DLD1 (cell line): Measurements from ENCODE around the gene ZNF385D.
"Not testable (repeated sequence)": the region's sequence is repeated elsewhere in the genome, so short reads cannot be mapped to it uniquely, and the experiment has no call there.

ENCODE experiments used
- in situ Hi-C: cut with HindIII; loops from 2 replicates; pipeline ENCODE4 v1.10.0; 2017; ENCODE audit warnings: low sequenced_read_pairs

Gene ZNF385D

DNA sequence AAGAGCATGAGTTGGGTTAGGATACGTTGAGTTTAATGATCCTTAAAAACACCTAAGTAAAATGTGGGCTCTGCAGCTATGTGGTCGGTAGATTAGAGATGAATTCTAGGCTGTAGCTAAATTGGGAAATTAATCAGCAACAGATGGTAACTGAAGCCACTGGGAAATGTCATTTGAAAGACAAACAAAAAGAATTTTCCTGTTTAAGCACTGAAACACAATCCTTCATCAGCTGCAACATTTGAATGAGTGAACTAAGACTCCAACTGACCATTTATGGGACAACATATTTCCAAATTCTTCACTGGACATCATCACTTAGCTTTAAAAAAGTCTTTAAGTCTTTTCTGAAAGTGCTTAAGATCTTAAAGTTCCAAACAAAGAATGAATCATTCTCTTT lies 226.9 kb downstream of the ZNF385D start:
- in situ Hi-C loops = no loop called here

DNA sequence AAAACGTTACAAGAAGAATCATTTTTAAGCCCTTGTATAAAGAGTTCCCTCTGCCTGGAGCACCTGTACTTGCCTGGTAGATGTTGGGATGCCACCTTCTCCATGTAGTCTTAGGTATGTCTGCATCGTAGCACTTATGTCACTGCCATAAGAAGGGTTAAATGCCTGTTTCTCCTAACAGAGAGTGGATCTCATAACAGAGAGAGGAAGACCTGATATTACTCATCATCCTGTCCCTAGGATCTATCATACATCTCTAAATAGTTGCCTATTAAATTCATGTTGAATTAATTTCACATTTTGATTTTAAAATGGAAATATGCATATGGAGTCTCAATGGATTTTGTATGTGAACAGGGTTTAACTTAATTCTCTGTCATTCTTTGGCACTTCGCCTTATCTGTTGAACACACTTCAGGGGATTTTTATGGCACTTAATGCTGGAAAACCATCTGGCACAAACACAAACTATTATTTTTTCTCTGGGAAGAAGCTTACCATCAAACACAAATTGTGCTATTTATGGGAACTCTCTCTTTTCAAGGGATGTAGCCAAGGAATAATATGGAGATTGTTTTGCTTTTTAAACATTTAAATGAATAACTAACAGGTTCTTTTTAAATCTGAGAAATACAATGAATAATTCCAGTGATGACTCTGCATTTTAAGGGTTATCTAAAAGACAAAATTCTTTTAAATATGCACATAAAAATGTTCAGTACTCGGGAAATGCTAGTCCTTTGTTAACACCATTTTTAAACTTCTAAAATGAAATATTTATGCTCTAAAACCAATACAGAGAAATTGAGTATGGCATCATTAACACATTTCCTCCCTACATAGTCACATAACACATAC lies 230.7 kb downstream of the ZNF385D start:
- in situ Hi-C loops = no loop called here

- in situ Hi-C loops = no loop called here
Observed at GRCh38 chr3:21517184-21517583, 233.8 kb downstream of the ZNF385D start.

DNA sequence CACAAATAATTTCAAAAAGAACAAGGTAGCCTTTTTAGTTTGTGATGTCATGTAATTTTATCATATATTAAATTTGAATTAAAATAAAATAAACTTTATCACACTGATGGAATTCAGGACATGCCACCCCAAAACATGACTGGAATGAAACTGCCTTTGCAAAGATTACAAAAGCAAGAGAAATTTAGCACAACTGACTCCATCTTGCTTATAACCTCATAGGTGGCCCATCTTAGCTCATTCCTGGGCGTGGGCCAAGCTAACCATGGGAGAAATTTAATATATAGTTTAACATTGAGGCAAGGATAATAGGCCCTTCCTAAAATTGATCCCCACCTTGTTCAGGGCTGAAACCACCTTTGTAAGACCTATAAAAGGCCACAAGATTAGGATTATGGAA lies 235.6 kb downstream of the ZNF385D start:
- in situ Hi-C loops = no loop called here

DNA sequence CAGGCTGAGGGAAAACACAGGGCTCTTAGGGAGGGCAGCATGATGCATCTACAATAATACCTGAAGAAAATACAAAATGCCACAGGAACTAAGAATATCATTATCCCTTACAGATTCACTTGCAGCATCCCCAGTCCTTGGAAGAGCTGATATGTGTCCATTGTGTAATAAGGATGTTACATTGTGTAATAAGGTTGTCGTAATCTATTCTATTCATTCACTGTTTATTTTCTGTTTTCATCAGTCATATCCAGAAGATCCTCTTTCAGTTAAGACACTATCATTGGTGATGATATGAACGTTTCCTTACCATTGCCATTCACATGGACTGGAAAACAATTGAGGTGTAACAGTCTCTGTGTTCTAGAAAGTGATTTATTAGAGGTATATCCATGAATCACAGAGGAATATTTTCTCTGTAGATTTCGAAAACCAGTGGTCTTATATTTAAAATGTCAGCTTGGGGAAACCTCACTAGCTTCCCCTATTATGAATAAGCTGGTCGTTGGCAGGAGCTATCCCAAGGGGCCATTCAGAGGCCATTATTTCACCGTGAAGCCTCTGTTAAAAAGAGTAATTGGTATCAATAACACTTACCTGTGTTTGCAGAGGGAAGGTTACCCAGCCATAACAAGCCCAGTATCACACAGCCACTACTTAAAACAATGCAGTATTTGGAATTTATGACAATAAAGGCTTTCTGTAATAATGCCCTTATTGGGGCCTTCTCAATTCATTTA lies 241.1 kb downstream of the ZNF385D start:
- in situ Hi-C loops = no loop called here

DNA sequence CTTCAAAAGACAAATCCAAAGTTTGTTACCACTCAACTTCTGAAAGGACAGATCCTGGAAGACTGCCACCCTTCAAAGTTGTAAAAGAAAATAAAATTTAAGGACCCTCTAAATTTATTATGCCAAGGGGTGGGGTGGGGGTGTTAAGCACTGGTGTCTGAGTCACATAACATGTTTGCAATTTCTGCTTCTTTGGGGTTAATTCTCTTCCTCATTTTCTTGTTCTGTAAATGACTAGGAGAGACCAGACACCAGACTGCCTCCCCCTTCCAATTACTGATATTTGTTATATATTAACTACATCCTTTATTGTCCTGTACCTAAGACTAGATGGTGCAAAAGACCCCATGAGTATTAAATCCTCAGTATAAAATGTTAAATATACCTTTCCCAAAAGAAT lies 242.8 kb downstream of the ZNF385D start:
- in situ Hi-C loops = no loop called here

DNA sequence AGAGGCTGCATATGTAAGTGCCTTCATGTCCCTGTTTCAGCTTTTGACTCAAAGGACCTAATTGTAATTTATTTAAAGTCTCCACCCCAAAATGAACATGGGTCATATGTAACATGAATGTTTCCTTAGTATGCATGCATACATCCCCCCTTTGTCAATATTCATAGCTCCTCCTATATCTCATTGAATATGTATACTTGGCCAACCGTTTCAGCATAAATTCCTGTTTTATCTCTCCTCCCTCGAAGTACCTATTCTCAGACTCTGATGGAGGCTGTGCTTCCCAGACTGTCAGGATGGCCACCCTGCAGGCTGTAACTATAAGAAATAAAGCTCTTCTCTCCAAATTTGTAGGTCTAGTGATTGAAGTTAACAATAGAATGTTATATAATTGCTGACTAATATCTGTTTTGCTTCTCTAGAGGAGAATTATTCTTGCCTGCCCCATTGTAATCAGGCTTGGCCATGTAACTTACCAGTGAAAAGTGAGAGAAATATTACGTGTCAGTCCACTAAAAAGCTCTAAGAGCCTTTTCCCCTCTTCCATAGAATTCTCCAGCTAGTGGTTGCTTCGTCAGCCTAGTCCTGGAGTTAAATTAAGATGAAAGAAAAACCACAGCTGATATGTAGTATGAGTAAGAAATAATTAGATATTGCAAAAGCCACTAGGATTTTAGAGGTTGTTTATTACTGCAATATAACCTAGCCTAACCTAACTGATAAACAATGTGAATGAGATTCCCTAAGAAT lies 245.1 kb downstream of the ZNF385D start:
- in situ Hi-C loops = no loop called here

- in situ Hi-C loops = no loop called here
Observed at GRCh38 chr3:21502656-21503055, 248.4 kb downstream of the ZNF385D start.

- in situ Hi-C loops = no loop called here
Observed at GRCh38 chr3:21500834-21501233, 250.2 kb downstream of the ZNF385D start.

DNA sequence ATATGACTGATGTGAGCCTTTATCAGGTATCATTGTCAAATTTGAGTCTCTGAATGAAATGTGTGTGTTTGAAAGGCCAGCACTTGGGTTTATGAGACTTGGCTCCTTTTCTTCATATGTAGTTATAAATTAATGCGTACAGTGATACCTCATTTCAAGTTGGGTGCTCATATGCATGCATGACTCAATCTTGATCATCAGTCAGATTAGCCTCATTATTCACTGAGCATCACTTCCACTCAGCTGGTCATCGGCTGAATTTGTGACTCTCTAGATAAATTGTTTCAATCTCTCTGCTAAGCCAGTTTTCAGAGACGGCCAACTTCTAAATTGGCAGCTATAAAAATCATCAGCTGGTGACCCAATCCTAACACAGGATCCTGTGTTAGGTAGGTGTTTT lies 260.3 kb downstream of the ZNF385D start:
- in situ Hi-C loops = not testable (repeated sequence)

DNA sequence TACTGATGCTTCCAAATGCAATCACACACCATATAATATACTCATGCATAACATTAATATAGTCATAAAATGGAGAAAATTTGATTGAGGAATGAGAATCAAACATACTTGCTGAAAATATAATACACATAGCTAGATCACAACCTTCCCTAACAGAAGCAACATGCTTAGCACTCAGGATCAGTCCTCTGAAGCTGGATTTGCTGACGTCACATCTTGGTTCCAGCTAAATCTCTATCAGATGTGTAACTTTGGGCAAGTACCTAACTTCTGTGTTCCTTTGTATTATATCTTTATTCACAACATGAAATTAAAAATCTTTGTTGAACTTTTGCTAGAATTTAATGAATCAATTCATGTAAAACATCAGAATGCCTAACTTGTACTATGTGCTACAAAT lies 263.5 kb downstream of the ZNF385D start:
- in situ Hi-C loops = no loop called here

DNA sequence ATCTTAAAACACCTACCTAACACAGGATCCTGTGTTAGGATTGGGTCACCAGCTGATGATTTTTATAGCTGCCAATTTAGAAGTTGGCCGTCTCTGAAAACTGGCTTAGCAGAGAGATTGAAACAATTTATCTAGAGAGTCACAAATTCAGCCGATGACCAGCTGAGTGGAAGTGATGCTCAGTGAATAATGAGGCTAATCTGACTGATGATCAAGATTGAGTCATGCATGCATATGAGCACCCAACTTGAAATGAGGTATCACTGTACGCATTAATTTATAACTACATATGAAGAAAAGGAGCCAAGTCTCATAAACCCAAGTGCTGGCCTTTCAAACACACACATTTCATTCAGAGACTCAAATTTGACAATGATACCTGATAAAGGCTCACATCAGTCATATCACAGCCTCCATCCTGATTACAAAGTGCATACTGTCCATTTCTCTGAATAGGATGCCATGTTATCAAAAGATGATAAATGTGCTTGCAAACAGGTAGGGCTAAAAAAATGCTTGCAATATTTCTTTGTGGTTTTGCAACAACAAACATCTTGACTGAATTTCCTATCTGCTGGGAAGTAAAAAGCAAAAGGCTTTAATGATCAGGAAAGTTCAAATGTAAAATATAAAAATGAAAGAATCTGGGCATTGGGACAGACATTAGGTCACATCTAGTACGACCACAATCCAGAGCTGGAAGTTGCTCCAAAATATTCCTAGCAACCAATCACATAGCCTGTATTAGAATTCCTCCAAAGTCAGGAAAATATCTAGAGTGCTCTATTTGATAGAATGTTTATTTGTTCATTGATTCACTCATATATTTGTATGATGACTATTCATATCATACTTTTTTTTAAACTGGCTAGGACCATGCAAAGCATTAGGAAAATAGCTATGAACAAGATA lies 264.7 kb downstream of the ZNF385D start:
- in situ Hi-C loops = not testable (repeated sequence)

DNA sequence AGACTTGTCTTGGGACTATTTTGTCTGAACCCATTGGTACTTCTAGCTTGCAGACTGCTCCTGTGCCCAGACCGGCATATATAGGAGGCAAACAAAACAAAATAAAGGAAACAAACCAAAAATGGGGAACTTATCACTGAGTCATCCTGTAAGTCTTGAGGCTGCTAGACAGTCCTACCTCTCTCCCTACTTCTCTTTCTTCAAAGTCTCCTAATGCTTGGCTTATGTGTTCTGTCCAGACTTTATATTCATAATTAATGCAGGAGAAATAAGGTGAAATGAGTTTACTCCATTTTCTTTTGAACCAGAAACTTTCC lies 266.2 kb downstream of the ZNF385D start:
- in situ Hi-C loops = no loop called here

- in situ Hi-C loops = no loop called here
Observed at GRCh38 chr3:21484057-21484827, 266.8 kb downstream of the ZNF385D start.

- in situ Hi-C loops = no loop called here
Observed at GRCh38 chr3:21481991-21482390, 269.0 kb downstream of the ZNF385D start.

GRCh38 chr3:21477541-21478288 lies 273.3 kb downstream of the ZNF385D start:
- in situ Hi-C loops = no loop called here

DNA sequence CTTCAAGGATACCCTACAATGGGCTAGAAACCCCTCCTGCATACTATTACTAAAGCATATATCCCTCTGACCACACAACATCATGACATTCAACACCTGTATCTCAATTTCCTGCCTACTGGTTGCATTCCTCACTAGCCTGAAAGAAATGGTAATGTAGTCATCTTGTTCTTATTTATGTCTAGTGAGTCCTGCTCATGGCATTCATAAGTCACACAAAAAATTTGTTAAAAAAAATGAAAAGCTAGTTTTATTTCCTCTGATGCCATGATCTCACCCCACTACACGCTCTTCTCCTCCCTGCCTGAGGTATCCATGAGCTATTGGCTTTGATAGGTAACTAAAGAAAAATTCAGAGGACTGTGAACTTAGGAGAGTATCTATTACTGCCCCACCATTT lies 284.5 kb downstream of the ZNF385D start:
- in situ Hi-C loops = no loop called here

DNA sequence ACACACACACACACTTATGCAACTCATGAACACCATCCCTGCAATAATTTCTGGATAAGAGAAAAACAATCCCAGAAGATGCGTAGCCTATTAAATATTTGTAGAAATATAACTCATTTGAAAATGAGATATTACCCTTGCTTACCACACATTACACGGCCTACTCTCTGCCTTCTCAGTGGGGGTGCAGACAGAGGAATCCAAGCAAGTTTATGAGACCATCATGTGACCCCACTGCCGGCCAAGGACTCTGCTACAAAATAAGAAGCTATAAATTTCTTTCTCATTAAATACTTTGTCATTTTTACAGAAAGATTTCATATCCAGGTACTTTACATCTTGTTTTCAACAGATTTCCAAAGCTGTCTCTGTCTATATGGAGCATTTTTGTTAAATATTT lies 286.3 kb downstream of the ZNF385D start:
- in situ Hi-C loops = no loop called here

DNA sequence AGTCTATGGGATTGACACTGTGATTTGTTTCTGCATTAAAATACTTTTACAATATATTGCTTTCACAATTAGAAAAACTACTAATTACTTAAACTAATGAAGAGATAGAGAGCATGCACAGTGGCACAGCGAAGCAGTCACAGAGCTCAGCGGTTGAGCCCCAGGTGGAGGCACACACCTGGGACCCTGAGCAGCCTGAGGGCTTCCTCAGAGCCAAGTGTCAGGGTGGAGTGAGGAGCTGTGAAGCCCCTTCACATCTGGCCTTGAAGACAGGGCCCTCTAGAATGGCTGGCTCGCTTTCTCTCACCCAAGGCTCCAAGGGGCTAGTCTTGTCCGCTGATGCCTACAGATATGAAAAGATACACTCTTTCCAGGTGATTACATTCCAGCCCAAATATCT lies 287.7 kb downstream of the ZNF385D start:
- in situ Hi-C loops = no loop called here
